K562 (cell line): ENCODE results near the gene MRPL11. TPM values are rescaled to one million over a fixed set of nuclear protein-coding genes. Genes with fewer than 3 reads are reported as not detected.

Experiments
- BRCA1 ChIP-seq, 2 experiments: fragments of 450-650 bp in 1 of 2; sonication (generic) in 1 of 2; formaldehyde crosslinking in 1 of 2; IDR thresholded peaks; 2 replicates each; pipeline versions ENCODE4 v1.5.0 to v1.6.1; 2017 to 2020; ENCODE audit warnings: mild to moderate bottlenecking in 1 of 2, missing genetic modification reagents in 1 of 2
- HLTF ChIP-seq: fragments of 450-650 bp; IDR thresholded peaks from 2 replicates; pipeline ENCODE4 v1.6.1; 2016
- HMGN3 ChIP-seq: IDR thresholded peaks from 2 replicates; pipeline ENCODE4 v1.6.1; 2011; ENCODE audit warnings: borderline replicate concordance, low read depth, mild to moderate bottlenecking, mixed read lengths, low read length; ENCODE audit not compliant: insufficient read length; ENCODE audit errors: extremely low read depth
- MTA1 ChIP-seq: fragments of 450-650 bp; IDR thresholded peaks from 2 replicates; pipeline ENCODE4 v1.6.1; 2017; ENCODE audit warnings: borderline replicate concordance
- PHB2 ChIP-seq: fragments of 450-650 bp; IDR thresholded peaks from 2 replicates; pipeline ENCODE4 v1.6.1; 2017; ENCODE audit warnings: low read depth
- POLR3A ChIP-seq: IDR thresholded peaks from 2 replicates; pipeline ENCODE4 v1.6.1; 2011; ENCODE audit warnings: borderline replicate concordance, mild to moderate bottlenecking, moderate library complexity; ENCODE audit not compliant: insufficient read length, insufficient read depth; ENCODE audit errors: extremely low read depth
- SAFB2 ChIP-seq: fragments of 200-400 bp; formaldehyde crosslinking; IDR thresholded peaks from 2 replicates; pipeline ENCODE4 v1.6.1; 2018; ENCODE audit warnings: borderline replicate concordance, low read length, low read depth, moderate library complexity; ENCODE audit not compliant: severe bottlenecking
- SMARCA5 ChIP-seq: fragments of 450-650 bp; IDR thresholded peaks from 2 replicates; pipeline ENCODE4 v1.6.1; 2016
- TAF1 ChIP-seq: IDR thresholded peaks from 2 replicates; pipeline ENCODE4 v1.6.1; 2011; ENCODE audit warnings: mild to moderate bottlenecking, low read length, moderate library complexity; ENCODE audit not compliant: insufficient read depth, control insufficient read depth, severe bottlenecking; ENCODE audit errors: extremely low read depth
- TAF15 ChIP-seq: fragments of 200-400 bp; formaldehyde crosslinking; IDR thresholded peaks from 2 replicates; pipeline ENCODE4 v1.6.1; 2017; ENCODE audit warnings: mild to moderate bottlenecking, low read depth, low read length, moderate library complexity
- TAL1 ChIP-seq: fragments of 450-650 bp; IDR thresholded peaks from 2 replicates; pipeline ENCODE4 v1.6.1; 2016; ENCODE audit warnings: mild to moderate bottlenecking
- ZBTB7A ChIP-seq: IDR thresholded peaks from 2 replicates; pipeline ENCODE4 v1.6.1; 2011; ENCODE audit warnings: low read depth, mild to moderate bottlenecking, low read length, moderate library complexity, borderline replicate concordance; ENCODE audit not compliant: control insufficient read depth
- ZNF134 ChIP-seq: fragments of 250-450 bp; sonication (Bioruptor Pico); conservative IDR thresholded peaks from 2 replicates; pipeline ENCODE4 v1.4.0; 2020
- ZNF274 ChIP-seq: IDR thresholded peaks from 2 replicates; pipeline ENCODE4 v1.6.1; 2011; ENCODE audit warnings: low read depth, mild to moderate bottlenecking, low read length, moderate library complexity, borderline replicate concordance
- ZNF408 ChIP-seq: fragments of 250-450 bp; sonication (Bioruptor Pico); IDR thresholded peaks from 2 replicates; pipeline ENCODE4 v1.4.0; 2020; ENCODE audit warnings: low read depth, mild to moderate bottlenecking, moderate library complexity
- polyA plus RNA-seq, 8 experiments: library from polyadenylated mRNA; depleted of rRNA in 4 of 8; stranded (reverse) in 5 of 8; unstranded in 3 of 8; fragments of >200 nt; fragmentation: Nextera tagmentation in 2 of 8; fragmentation: Illumina TruSeq in 1 of 8; extraction: Ambion mirVana in 2 of 8; extraction: Trizol in 1 of 8; gene quantifications; 2 replicates each; pipeline versions ENCODE4 v1.2.1 to v1.2.3, GENCODE V29; 2011 to 2014; ENCODE audit warnings: inconsistent platforms in 1 of 8, missing spikeins in 1 of 8
- total RNA-seq, 7 experiments: library from RNA; depleted of rRNA in 6 of 7; stranded (reverse); fragments of >200 nt in 6 of 7; fragmentation: Illumina TruSeq in 2 of 7; extraction: Trizol in 2 of 7; gene quantifications; 2 replicates each; pipeline versions ENCODE4 v1.2.1 to v1.2.3, GENCODE V29; 2011 to 2021; ENCODE audit warnings: low replicate concordance in 1 of 7
- TF ChIP-seq, protein P1 (sequence below): fragments of 450-650 bp; IDR thresholded peaks from 2 replicates; pipeline ENCODE4 v1.6.1; 2017; ENCODE audit warnings: antibody characterized with exemption, mild to moderate bottlenecking
- TF ChIP-seq, protein P2 (sequence below): fragments of 250-450 bp; sonication (Bioruptor Pico); IDR thresholded peaks from 2 replicates; pipeline ENCODE4 v1.5.0; 2021

MRPL11 gene
- total and polyA plus RNA-seq, 9 of the 15 experiments (the other 6 are each of a cell fraction or from before 2014, with no cell fraction given), result 33.0 to 173 (median 91.9) TPM

DNA sequence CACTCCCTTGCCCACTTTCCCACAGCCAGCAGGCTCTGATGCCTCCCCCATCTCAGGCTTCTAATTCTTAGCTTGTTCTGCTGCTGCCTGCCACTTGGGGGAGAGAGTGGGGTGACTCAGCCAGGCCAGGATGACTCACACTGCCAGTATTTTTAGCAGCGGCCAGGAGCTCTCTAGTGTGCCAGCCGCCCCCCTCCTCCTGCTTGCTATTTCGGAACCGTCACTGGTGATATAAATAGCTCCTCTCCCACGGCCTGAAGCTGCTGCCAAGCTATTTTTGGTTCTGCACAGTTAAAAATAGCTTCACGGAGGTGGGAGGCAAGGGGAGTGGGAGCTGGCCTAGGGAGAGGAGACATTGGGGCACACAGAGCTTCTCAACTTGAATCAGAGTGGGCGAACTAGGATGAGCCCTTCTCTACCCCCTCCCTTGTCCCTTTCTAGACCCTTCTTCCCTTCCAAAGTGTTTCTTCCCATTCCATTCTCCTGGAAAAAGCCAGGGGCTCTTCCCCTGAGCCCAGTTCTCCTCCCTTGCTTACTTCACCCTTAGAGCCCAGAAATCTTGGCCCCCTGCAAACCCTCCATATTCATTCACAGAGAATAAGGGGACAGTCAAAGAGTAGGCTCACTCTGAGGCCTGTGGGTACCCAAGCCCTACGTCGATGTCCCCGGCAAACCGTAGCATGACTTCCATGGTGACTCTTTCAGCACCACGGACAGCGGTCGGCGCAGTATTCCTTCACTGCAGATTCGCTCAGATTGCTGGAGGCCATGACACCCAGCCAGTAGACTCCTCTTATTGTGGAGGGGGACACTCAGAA, 20.3 kb downstream of the MRPL11 start (continued):
- TF ChIP-seq TAF1 (no peak), ZNF274 (no peak), SMARCA5 (no peak), MTA1 (no peak), ZBTB7A (no peak), TAF15 (no peak), HLTF (no peak), ZNF134 (CRISPR knock-in tag) (no peak), BRCA1 (IDR thresholded peaks at IDR 0.05) (no peak), BRCA1 (CRISPR knock-in tag; IDR thresholded peaks at IDR 0.05) (no peak), PHB2 (no peak), ZNF408 (no peak), HMGN3 (no peak), TAL1 (no peak), POLR3A (no peak), SAFB2 (no peak)
- TF ChIP-seq, protein P1, sequence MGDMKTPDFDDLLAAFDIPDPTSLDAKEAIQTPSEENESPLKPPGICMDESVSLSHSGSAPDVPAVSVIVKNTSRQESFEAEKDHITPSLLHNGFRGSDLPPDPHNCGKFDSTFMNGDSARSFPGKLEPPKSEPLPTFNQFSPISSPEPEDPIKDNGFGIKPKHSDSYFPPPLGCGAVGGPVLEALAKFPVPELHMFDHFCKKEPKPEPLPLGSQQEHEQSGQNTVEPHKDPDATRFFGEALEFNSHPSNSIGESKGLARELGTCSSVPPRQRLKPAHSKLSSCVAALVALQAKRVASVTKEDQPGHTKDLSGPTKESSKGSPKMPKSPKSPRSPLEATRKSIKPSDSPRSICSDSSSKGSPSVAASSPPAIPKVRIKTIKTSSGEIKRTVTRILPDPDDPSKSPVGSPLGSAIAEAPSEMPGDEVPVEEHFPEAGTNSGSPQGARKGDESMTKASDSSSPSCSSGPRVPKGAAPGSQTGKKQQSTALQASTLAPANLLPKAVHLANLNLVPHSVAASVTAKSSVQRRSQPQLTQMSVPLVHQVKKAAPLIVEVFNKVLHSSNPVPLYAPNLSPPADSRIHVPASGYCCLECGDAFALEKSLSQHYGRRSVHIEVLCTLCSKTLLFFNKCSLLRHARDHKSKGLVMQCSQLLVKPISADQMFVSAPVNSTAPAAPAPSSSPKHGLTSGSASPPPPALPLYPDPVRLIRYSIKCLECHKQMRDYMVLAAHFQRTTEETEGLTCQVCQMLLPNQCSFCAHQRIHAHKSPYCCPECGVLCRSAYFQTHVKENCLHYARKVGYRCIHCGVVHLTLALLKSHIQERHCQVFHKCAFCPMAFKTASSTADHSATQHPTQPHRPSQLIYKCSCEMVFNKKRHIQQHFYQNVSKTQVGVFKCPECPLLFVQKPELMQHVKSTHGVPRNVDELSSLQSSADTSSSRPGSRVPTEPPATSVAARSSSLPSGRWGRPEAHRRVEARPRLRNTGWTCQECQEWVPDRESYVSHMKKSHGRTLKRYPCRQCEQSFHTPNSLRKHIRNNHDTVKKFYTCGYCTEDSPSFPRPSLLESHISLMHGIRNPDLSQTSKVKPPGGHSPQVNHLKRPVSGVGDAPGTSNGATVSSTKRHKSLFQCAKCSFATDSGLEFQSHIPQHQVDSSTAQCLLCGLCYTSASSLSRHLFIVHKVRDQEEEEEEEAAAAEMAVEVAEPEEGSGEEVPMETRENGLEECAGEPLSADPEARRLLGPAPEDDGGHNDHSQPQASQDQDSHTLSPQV, result no peak
- TF ChIP-seq, protein P2, sequence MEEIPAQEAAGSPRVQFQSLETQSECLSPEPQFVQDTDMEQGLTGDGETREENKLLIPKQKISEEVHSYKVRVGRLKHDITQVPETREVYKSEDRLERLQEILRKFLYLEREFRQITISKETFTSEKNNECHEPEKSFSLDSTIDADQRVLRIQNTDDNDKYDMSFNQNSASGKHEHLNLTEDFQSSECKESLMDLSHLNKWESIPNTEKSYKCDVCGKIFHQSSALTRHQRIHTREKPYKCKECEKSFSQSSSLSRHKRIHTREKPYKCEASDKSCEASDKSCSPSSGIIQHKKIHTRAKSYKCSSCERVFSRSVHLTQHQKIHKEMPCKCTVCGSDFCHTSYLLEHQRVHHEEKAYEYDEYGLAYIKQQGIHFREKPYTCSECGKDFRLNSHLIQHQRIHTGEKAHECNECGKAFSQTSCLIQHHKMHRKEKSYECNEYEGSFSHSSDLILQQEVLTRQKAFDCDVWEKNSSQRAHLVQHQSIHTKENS (CRISPR knock-in tag), result no peak
